K562 treated with DMSO at 1 percent for 24 hours (cell line): ENCODE results near the gene COL6A6. TPM values are rescaled to one million over a fixed set of nuclear protein-coding genes. Genes with fewer than 3 reads are reported as not detected.

Experiments
- total RNA-seq: library from RNA; unstranded; fragments of 300-600 nt; gene quantifications from 2 replicates; pipeline ENCODE4 v1.2.3, GENCODE V29; 2022; ENCODE audit warnings: low read depth; ENCODE audit not compliant: insufficient read depth

The COL6A6 gene, protein sequence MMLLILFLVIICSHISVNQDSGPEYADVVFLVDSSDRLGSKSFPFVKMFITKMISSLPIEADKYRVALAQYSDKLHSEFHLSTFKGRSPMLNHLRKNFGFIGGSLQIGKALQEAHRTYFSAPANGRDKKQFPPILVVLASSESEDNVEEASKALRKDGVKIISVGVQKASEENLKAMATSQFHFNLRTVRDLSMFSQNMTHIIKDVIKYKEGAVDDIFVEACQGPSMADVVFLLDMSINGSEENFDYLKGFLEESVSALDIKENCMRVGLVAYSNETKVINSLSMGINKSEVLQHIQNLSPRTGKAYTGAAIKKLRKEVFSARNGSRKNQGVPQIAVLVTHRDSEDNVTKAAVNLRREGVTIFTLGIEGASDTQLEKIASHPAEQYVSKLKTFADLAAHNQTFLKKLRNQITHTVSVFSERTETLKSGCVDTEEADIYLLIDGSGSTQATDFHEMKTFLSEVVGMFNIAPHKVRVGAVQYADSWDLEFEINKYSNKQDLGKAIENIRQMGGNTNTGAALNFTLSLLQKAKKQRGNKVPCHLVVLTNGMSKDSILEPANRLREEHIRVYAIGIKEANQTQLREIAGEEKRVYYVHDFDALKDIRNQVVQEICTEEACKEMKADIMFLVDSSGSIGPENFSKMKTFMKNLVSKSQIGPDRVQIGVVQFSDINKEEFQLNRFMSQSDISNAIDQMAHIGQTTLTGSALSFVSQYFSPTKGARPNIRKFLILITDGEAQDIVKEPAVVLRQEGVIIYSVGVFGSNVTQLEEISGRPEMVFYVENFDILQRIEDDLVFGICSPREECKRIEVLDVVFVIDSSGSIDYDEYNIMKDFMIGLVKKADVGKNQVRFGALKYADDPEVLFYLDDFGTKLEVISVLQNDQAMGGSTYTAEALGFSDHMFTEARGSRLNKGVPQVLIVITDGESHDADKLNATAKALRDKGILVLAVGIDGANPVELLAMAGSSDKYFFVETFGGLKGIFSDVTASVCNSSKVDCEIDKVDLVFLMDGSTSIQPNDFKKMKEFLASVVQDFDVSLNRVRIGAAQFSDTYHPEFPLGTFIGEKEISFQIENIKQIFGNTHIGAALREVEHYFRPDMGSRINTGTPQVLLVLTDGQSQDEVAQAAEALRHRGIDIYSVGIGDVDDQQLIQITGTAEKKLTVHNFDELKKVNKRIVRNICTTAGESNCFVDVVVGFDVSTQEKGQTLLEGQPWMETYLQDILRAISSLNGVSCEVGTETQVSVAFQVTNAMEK (N-terminal part only)
- total RNA-seq = 0.06 TPM in 2 replicates

DNA sequence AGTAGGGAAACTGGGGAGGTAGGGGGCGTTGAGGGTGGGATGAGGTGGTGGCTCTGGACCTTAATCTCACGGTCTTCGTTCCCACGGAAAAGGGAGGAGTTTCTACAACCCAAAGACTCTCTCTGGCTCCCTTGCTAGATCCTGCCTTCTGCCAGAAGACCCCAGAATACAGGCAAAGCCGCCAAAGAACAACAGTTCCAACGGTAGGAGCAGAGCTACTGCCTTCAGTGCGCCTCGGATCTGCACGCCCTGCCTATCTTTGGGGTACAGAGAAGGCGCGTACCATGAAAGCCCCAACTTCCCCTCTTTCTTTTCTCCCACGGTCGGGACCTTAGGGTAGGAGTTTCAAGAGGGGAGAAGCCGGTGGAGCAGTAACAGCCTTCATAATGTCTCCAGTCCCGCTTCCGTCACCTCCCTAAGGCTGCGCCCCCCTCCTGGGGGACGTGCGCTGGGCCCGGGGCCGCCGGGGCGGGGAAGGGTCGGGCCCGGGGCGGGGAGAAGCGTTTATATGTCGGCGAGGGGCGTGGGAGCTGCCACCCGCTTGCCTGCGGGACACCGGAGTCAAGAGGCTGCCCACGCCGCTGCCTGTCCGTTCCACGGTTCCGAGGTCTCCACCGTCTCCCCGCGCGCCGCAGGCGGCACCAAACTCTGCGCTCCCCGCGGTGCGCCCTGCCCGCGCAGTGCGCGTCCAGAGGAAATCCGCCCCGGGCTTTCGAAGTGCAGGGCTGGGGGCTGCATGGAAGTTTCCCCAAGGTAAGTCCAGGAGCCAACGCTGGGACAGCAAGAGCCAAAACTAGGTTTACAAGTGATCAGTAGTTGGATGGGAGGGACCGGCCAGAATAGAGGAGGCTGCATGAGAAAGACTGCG lies at the start of gene COL6A6:
TSS of gene COL6A6 (plus strand) at position 533 of the 868 bp plus-strand sequence. CDS start 43,188 bp downstream, outside the sequence.

Other genes with a start within 250 kb of the COL6A6 start
- 2.0 TPM in 2 replicates for gene COL6A5, start 171.5 kb upstream of the COL6A6 start, total RNA-seq
- gene PIK3R4, start 229.7 kb downstream of the COL6A6 start, total RNA-seq = 10.0 and 16.2 TPM in 2 replicates